Vagina (tissue), 2 donors: ENCODE measurements around the gene HMGB2.

Experiments used
- POLR2A ChIP-seq, 2 donors: fragments of 450-650 bp; IDR thresholded peaks; one replicate each; pipeline ENCODE4 v1.6.1; 2017; ENCODE audit warnings: antibody characterized with exemption in 2 of 2, mild to moderate bottlenecking in 2 of 2, moderate library complexity in 2 of 2
- TF ChIP-seq, protein P1 (sequence below), 3 experiments: fragments of 450-650 bp in 2 of 3; fragments of 200-600 bp in 1 of 3; sonication (generic) in 1 of 3; IDR thresholded peaks; one replicate each; pipeline ENCODE4 v1.5.1; 2017 to 2019; ENCODE audit warnings: antibody characterized with exemption in 3 of 3, mild to moderate bottlenecking in 2 of 3, moderate library complexity in 2 of 3

DNA sequence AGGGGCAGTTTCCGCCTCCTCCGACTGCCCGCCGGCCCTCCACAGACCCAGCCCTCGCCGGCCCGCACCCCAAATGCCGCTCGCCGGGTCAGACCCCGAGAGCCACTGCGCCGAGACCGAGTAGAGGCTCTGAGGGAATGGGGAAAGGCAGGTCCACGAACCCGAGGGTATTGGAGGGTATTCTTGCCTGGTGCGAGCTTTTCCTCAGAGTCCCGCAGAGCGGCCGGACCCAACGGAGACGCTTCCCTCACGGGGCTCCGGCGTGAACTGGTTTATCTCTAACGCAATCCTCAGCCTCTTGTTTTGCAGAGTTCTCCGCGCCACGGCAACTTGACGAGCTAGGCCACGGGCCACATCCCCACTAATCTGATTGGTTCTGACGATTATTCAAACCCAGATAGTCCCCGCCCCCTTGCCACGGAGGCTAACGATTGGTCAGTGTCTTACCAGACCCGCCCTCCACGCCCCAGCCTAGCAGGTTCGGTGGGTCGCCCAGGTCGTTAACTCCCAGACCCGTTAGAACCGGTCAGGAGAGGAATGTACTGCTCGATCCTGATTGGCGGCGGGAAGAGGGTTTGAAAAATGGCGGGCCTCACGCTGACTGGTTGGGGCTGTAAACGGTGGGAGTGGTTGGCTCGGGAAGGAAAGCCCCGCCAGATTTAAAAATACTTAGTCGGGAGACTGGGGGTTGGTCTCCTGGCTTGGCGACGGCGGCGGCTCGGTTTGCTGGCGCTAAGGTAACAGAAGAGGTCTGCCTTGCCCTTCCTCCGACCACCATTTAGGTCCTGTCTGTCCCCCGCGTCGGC, at the start of gene HMGB2:
- TF ChIP-seq, protein P1, sequence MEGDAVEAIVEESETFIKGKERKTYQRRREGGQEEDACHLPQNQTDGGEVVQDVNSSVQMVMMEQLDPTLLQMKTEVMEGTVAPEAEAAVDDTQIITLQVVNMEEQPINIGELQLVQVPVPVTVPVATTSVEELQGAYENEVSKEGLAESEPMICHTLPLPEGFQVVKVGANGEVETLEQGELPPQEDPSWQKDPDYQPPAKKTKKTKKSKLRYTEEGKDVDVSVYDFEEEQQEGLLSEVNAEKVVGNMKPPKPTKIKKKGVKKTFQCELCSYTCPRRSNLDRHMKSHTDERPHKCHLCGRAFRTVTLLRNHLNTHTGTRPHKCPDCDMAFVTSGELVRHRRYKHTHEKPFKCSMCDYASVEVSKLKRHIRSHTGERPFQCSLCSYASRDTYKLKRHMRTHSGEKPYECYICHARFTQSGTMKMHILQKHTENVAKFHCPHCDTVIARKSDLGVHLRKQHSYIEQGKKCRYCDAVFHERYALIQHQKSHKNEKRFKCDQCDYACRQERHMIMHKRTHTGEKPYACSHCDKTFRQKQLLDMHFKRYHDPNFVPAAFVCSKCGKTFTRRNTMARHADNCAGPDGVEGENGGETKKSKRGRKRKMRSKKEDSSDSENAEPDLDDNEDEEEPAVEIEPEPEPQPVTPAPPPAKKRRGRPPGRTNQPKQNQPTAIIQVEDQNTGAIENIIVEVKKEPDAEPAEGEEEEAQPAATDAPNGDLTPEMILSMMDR (IDR thresholded peaks at IDR 0.05): no peak
- peak; percentile 50 to 98 for TF ChIP-seq POLR2A (IDR thresholded peaks at IDR 0.05)
